ENCODE measurements around the gene MYO9A. TPM values are rescaled to one million over a fixed set of nuclear protein-coding genes. Genes with fewer than 3 reads are reported as not detected.

Gene MYO9A
- total RNA-seq, 4 donors from 2014 or later: 61.2 to 99.9 (median 79.9) TPM

DNA sequence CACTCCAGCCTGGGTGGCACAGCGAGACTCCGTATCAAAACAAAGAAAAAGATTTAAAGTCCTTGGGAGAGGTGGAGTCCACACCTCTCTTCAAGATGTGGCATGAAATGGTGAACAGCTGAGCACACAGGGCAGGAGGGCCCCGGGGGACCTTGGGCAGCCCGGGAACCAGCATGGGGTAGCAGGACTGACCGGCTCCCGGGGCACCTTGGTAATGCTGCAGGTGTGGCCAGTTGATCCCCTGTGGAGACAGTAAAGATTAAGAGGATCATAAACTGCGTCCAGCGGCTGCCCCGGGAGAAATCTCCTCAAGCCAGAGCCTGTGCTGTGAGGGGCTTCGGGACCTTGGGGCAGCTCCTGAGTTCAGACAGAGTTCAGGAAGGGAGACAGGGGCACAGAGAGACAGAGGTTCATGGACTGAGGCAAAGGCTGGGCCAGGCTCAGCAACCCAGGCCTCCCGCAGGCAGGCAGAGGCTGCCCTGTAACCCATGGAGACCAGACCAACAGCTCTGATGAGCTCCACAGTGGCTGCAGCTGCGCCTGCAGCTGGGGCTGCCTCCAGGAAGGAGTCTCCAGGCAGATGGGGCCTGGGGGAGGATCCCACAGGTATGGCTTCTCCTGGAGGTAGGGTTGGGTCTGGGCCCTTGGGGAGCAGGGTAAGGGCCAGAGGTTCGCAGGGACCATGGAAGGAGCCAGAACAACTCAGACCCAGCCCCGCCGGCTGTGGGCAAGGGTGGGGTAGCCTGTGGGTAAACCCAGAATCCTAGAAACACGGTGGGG lies 307.5 kb downstream of the MYO9A start, which contains the start of gene NR2E3:
TSS of gene NR2E3 (plus strand) at position 299 of the 780 bp plus-strand sequence. CDS start at position 489, 190 bp downstream.
- no peaks in the 10 kb centered on the region for H3K4me1 ChIP-seq
- DNase-seq (ENCODE audit: low spot score in 2 of 2): no peak
- H3K27ac ChIP-seq: no peak within 1 kb of the TSS
- H3K4me3 ChIP-seq: no peak within 1 kb of the TSS
- H3K27me3 ChIP-seq: peaks cover 0 to 3% of the 10 kb centered on the region in 2 donors
- H3K9me3 ChIP-seq: no peaks in the 10 kb centered on the region
- TF ChIP-seq POLR2A (IDR thresholded peaks at IDR 0.05) (no peak), EP300 (IDR thresholded peaks at IDR 0.05) (no peak)
- TF ChIP-seq, protein P1, sequence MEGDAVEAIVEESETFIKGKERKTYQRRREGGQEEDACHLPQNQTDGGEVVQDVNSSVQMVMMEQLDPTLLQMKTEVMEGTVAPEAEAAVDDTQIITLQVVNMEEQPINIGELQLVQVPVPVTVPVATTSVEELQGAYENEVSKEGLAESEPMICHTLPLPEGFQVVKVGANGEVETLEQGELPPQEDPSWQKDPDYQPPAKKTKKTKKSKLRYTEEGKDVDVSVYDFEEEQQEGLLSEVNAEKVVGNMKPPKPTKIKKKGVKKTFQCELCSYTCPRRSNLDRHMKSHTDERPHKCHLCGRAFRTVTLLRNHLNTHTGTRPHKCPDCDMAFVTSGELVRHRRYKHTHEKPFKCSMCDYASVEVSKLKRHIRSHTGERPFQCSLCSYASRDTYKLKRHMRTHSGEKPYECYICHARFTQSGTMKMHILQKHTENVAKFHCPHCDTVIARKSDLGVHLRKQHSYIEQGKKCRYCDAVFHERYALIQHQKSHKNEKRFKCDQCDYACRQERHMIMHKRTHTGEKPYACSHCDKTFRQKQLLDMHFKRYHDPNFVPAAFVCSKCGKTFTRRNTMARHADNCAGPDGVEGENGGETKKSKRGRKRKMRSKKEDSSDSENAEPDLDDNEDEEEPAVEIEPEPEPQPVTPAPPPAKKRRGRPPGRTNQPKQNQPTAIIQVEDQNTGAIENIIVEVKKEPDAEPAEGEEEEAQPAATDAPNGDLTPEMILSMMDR (IDR thresholded peaks at IDR 0.05): no peak
- H3K36me3 ChIP-seq: no peaks in the 10 kb centered on the region
- 59% methylated on average over 16 of the region's 16 CpGs for WGBS, 2 donors

DNA sequence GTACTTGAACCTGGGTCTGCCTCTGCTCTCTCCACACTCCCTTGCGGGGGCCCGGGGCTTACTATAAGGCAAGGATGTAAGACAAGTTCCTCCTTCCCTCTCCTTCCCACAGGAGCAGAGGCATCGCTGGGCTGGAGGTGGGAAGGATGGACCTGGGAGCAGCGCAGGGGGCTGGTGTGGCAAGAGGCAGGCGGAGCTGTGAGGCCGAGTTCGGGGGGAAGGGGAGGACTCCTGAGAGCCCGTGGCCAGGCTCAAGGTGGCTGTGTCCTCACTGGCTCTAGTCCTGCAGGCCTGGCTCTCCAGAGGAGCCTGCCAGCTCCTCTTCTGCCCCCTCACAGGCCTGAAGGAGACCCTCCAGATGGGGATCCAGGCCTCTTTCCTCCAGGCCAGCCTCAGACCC lies 308.6 kb downstream of the MYO9A start:
- Histone ChIP-seq H3K4me1 (no peaks in the 10 kb centered on the region), H3K27ac (no peak overlapping the region), H3K27me3 (peaks cover 0 to 3% of the 10 kb centered on the region in 2 donors), H3K4me3 (no peak overlapping the region), H3K36me3 (no peaks in the 10 kb centered on the region), H3K9me3 (no peaks in the 10 kb centered on the region)
- WGBS, 2 donors: 75 to 82% methylated on average over 8 of the region's 8 CpGs
- no peak for TF ChIP-seq POLR2A (IDR thresholded peaks at IDR 0.05)
- no peak for DNase-seq (ENCODE audit: low spot score in 2 of 2)

DNA sequence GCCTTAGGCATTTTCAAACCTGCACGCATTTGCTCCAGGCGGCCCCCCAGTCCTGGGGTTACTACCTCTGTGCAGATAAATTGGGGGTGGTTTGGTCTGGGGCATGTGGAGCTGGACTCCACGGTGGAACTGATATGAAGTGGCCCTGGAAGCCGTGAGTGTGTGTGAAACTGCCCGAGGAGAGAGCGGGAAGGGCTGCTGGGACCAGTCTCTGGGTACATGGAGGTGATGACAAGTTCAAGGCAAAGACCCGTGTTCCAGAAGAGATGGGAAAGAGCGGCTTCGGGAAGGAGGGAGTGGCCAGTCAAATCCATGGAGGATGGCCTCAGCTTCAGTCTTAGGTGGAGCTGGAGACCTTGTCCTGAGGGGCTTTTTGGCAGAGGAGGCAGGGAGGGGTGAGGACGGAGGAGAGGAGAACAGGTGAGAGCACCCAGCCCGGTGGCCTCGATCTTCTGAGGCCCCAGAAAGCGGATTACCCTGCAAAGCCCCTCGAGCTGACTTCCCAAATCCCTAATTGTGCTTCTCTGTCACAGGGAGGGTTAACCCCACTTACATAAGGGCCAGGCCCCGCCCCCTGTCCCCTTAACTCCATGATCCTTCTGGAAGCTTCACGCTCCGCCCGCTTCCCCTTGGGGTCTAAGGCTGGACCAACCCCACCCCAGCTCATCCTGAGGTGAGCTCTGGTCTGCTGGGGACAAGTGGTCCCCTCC lies 309.5 kb downstream of the MYO9A start:
- 83 to 84% methylated on average over 18 of the region's 18 CpGs for WGBS, 2 donors
- TF ChIP-seq, protein P1 (IDR thresholded peaks at IDR 0.05): no peak
- TF ChIP-seq POLR2A (IDR thresholded peaks at IDR 0.05) (no peak), EP300 (IDR thresholded peaks at IDR 0.05) (no peak)
- H3K27ac ChIP-seq: no peak overlapping the region
- H3K9me3 ChIP-seq: no peaks in the 10 kb centered on the region
- H3K36me3 ChIP-seq: no peaks in the 10 kb centered on the region
- H3K27me3 ChIP-seq: peaks cover 0 to 3% of the 10 kb centered on the region in 2 donors
- H3K4me1 ChIP-seq: no peaks in the 10 kb centered on the region
- no peak overlapping the region for H3K4me3 ChIP-seq
- DNase-seq (ENCODE audit: low spot score in 2 of 2): no peak

DNA sequence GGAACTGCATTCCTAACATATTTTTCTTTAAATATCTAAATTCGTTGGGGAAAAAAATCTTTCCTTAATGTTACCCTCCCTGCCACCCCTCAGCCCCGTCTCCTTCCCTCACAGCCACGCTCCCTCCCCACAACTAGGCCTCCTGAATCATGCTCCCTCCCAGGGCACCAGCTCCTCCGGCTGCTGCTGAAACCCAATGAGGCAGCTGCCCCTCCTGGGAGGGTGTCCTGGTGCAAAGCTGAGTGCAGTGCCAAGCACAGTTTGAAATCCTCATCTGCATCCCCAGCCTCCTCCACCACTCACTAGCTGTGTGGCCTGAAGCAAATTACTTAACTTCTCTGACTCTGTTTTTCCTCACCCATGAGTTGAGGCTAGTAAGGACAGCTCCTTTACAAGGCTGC lies 310.3 kb downstream of the MYO9A start:
- DNase-seq (ENCODE audit: low spot score in 2 of 2): no peak
- WGBS, 2 donors: 31 to 44% methylated on average over 4 of the region's 4 CpGs
- H3K4me3 ChIP-seq: no peak overlapping the region
- peaks cover 0 to 3% of the 10 kb centered on the region in 2 donors for H3K27me3 ChIP-seq
- no peak overlapping the region for H3K27ac ChIP-seq
- no peaks in the 10 kb centered on the region for H3K36me3 ChIP-seq
- H3K9me3 ChIP-seq: no peaks in the 10 kb centered on the region
- H3K4me1 ChIP-seq: no peaks in the 10 kb centered on the region
- TF ChIP-seq, protein P1 (IDR thresholded peaks at IDR 0.05): no peak
- no peak for TF ChIP-seq POLR2A (IDR thresholded peaks at IDR 0.05)
- TF ChIP-seq EP300 (IDR thresholded peaks at IDR 0.05): no peak

DNA sequence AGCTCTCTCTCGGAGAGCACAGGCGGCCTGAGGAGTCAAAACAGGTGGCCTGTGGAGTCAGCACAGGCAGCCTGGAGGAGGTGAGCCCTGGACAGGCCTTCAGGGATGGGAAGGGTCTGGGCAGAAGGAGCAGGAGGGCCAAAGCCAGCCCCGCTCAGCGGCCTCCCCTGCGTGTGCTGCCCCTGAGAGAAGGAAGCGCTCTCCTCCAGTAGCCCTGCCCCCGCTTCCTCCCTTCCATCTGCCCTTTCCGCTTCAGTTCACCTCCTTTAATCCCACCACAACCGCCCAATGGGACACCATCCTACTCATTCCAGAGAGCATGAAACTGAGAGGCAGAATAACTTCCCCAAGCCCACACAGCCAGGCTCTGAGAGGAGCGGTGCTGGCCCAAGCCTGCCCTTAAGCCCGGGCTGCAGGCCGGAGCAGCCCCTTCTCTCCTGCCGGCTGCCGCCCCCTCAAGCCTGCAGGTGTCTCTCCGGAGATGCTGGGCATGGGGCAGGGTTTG lies 310.8 kb downstream of the MYO9A start:
- no peak overlapping the region for H3K27ac ChIP-seq
- TF ChIP-seq, protein P1 (IDR thresholded peaks at IDR 0.05): no peak
- no peak for TF ChIP-seq EP300 (IDR thresholded peaks at IDR 0.05)
- no peak for TF ChIP-seq POLR2A (IDR thresholded peaks at IDR 0.05)
- H3K4me3 ChIP-seq: no peak overlapping the region
- peaks cover 0 to 3% of the 10 kb centered on the region in 2 donors for H3K27me3 ChIP-seq
- no peaks in the 10 kb centered on the region for H3K9me3 ChIP-seq
- no peaks in the 10 kb centered on the region for H3K36me3 ChIP-seq
- H3K4me1 ChIP-seq: no peaks in the 10 kb centered on the region
- DNase-seq (ENCODE audit: low spot score in 2 of 2): no peak
- WGBS, 2 donors: 61% methylated on average over 15 of the region's 15 CpGs
